ENCODE results near the gene CATSPERB.

Gene CATSPERB

DNA sequence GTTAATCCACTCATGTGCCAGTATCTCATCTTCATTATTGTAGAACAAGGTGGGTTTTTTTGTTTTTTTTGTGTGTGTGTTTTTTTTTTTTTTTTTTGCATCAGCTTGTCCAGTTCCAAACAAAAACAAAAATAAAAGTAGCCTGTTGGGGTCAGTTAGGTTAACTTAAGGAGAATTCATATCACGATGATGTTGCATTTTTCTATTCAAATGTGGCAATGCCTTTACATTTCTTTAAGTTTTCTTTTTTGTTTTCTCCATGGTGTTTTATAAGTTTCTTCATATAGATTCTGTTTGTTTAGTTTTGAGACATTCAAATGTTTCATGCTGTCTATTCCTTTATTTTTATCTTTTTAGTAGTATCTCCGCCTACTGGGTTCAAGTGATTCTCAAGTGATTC is 16.2 kb upstream of the CATSPERB start:
- no peak overlapping the region for H3K4me2 ChIP-seq (ENCODE audit: insufficient read depth, low read length)
- ATAC-seq (ENCODE audit: insufficient read depth, low read depth): no peak
- DNase-seq: no peak
- no peaks in the 10 kb centered on the region for H4K20me1 ChIP-seq (ENCODE audit: insufficient read depth, low read length)
- no peaks in the 10 kb centered on the region for H3K36me3 ChIP-seq (ENCODE audit: insufficient read depth, low read length)
- H3K4me1 ChIP-seq (ENCODE audit: insufficient read depth, low read length): no peaks in the 10 kb centered on the region
- TF ChIP-seq EZH2 (IDR thresholded peaks at IDR 0.05; ENCODE audit: borderline replicate concordance, low read depth, low read length, severe bottlenecking): no peak
- TF ChIP-seq, protein P1, sequence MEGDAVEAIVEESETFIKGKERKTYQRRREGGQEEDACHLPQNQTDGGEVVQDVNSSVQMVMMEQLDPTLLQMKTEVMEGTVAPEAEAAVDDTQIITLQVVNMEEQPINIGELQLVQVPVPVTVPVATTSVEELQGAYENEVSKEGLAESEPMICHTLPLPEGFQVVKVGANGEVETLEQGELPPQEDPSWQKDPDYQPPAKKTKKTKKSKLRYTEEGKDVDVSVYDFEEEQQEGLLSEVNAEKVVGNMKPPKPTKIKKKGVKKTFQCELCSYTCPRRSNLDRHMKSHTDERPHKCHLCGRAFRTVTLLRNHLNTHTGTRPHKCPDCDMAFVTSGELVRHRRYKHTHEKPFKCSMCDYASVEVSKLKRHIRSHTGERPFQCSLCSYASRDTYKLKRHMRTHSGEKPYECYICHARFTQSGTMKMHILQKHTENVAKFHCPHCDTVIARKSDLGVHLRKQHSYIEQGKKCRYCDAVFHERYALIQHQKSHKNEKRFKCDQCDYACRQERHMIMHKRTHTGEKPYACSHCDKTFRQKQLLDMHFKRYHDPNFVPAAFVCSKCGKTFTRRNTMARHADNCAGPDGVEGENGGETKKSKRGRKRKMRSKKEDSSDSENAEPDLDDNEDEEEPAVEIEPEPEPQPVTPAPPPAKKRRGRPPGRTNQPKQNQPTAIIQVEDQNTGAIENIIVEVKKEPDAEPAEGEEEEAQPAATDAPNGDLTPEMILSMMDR (IDR thresholded peaks at IDR 0.05; ENCODE audit: borderline replicate concordance, extremely low read depth, low read length, poor library complexity, severe bottlenecking): no peak
- no peak overlapping the region for H2AFZ ChIP-seq (ENCODE audit: low read depth, low read length)
- no peaks in the 10 kb centered on the region for H3K79me2 ChIP-seq (ENCODE audit: insufficient read depth, low read length)
- H3K9ac ChIP-seq (ENCODE audit: low read depth, low read length): no peak overlapping the region
- no peaks in the 10 kb centered on the region for H3K27me3 ChIP-seq (ENCODE audit: insufficient read depth, low read length, poor library complexity)
- H3K9me3 ChIP-seq (ENCODE audit: insufficient read depth, low read length, severe bottlenecking): no peaks in the 10 kb centered on the region
- H3K4me3 ChIP-seq (ENCODE audit: low read depth in 1 of 2, low read length in 2 of 2): no peak overlapping the region
- H3K27ac ChIP-seq (ENCODE audit: low read length): no peak overlapping the region

DNA sequence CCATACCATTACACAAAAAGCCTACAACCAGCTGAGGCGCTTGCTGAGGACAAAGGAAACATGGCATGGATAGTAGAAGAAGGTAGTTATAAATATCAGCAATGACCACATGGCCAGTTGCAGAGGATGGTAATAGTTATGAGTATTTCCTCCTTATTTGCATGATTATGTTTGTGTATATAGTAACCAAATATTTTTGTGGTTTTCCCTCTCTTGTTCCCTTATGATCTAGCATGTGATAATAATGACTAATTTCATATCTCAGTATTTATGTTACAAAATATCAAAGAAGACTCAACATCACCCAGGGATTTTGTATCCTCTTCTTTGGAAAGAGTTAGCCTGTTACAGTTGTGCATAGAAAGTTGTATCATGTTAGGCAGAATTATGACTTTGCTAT is 13.5 kb upstream of the CATSPERB start:
- Histone ChIP-seq H3K27me3 (ENCODE audit: insufficient read depth, low read length, poor library complexity) (no peaks in the 10 kb centered on the region), H3K4me1 (ENCODE audit: insufficient read depth, low read length) (no peaks in the 10 kb centered on the region), H3K4me3 (ENCODE audit: low read depth in 1 of 2, low read length in 2 of 2) (no peak overlapping the region), H3K79me2 (ENCODE audit: insufficient read depth, low read length) (no peaks in the 10 kb centered on the region), H4K20me1 (ENCODE audit: insufficient read depth, low read length) (no peaks in the 10 kb centered on the region), H3K4me2 (ENCODE audit: insufficient read depth, low read length) (no peak overlapping the region), H3K9ac (ENCODE audit: low read depth, low read length) (no peak overlapping the region), H3K27ac (ENCODE audit: low read length) (no peak overlapping the region), H3K9me3 (ENCODE audit: insufficient read depth, low read length, severe bottlenecking) (no peaks in the 10 kb centered on the region), H2AFZ (ENCODE audit: low read depth, low read length) (no peak overlapping the region), H3K36me3 (ENCODE audit: insufficient read depth, low read length) (no peaks in the 10 kb centered on the region)
- ATAC-seq (ENCODE audit: insufficient read depth, low read depth) (no peak), DNase-seq (no peak)
- TF ChIP-seq, protein P1 (IDR thresholded peaks at IDR 0.05; ENCODE audit: borderline replicate concordance, extremely low read depth, low read length, poor library complexity, severe bottlenecking): no peak
- no peak for TF ChIP-seq EZH2 (IDR thresholded peaks at IDR 0.05; ENCODE audit: borderline replicate concordance, low read depth, low read length, severe bottlenecking)

DNA sequence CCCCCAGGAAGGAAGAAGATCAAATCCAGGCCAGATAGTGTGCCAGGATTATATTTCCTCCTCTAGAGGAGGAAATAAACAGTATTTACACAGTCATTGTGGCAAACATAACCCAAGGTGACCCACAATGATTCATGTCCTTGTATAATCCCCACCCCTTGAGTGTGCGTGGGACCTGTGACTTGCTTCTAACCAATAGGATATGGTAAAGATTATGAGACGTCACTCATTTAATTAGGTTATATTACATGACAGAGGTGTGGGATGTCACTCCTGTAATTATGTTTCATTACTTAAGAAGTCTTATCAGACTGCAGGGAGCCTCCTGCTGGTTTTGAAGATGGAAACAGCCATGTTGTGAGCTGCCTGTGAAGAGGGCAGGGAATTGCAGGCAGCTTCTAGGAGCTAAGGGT is 12.2 kb upstream of the CATSPERB start:
- Histone ChIP-seq H4K20me1 (ENCODE audit: insufficient read depth, low read length) (no peaks in the 10 kb centered on the region), H3K9ac (ENCODE audit: low read depth, low read length) (no peak overlapping the region), H3K27ac (ENCODE audit: low read length) (no peak overlapping the region), H3K36me3 (ENCODE audit: insufficient read depth, low read length) (no peaks in the 10 kb centered on the region), H2AFZ (ENCODE audit: low read depth, low read length) (no peak overlapping the region), H3K27me3 (ENCODE audit: insufficient read depth, low read length, poor library complexity) (no peaks in the 10 kb centered on the region), H3K4me2 (ENCODE audit: insufficient read depth, low read length) (no peak overlapping the region), H3K4me3 (ENCODE audit: low read depth in 1 of 2, low read length in 2 of 2) (no peak overlapping the region), H3K79me2 (ENCODE audit: insufficient read depth, low read length) (no peaks in the 10 kb centered on the region), H3K4me1 (ENCODE audit: insufficient read depth, low read length) (no peaks in the 10 kb centered on the region), H3K9me3 (ENCODE audit: insufficient read depth, low read length, severe bottlenecking) (no peaks in the 10 kb centered on the region)
- ATAC-seq (ENCODE audit: insufficient read depth, low read depth): no peak
- no peak for DNase-seq
- no peak for TF ChIP-seq EZH2 (IDR thresholded peaks at IDR 0.05; ENCODE audit: borderline replicate concordance, low read depth, low read length, severe bottlenecking)
- TF ChIP-seq, protein P1 (IDR thresholded peaks at IDR 0.05; ENCODE audit: borderline replicate concordance, extremely low read depth, low read length, poor library complexity, severe bottlenecking): peak; percentile 5

DNA sequence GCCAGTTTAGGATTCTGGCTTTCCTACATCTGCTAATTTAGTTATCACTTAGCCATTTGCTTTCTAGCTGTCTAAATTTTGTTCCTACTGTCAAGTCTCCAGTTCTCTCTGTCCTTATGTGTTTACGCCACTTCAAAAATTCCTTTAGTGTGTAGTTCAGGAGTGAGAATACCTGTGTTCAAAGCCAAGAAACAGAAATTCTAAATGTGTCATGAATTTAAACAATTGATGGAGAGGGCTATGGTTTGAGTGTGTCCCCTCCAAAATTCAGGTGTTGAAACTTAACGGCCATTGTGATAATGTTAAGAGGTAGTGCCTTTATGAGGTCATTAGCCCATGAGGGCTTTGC is 11.4 kb upstream of the CATSPERB start:
- no peaks in the 10 kb centered on the region for H3K9me3 ChIP-seq (ENCODE audit: insufficient read depth, low read length, severe bottlenecking)
- H3K9ac ChIP-seq (ENCODE audit: low read depth, low read length): no peak overlapping the region
- no peak overlapping the region for H3K27ac ChIP-seq (ENCODE audit: low read length)
- TF ChIP-seq, protein P1 (IDR thresholded peaks at IDR 0.05; ENCODE audit: borderline replicate concordance, extremely low read depth, low read length, poor library complexity, severe bottlenecking): no peak
- TF ChIP-seq EZH2 (IDR thresholded peaks at IDR 0.05; ENCODE audit: borderline replicate concordance, low read depth, low read length, severe bottlenecking): no peak
- no peaks in the 10 kb centered on the region for H3K27me3 ChIP-seq (ENCODE audit: insufficient read depth, low read length, poor library complexity)
- ATAC-seq (ENCODE audit: insufficient read depth, low read depth) (no peak), DNase-seq (no peak)
- H3K4me1 ChIP-seq (ENCODE audit: insufficient read depth, low read length): no peaks in the 10 kb centered on the region
- H3K4me2 ChIP-seq (ENCODE audit: insufficient read depth, low read length): no peak overlapping the region
- H3K79me2 ChIP-seq (ENCODE audit: insufficient read depth, low read length): no peaks in the 10 kb centered on the region
- H3K4me3 ChIP-seq (ENCODE audit: low read depth in 1 of 2, low read length in 2 of 2): no peak overlapping the region
- no peaks in the 10 kb centered on the region for H3K36me3 ChIP-seq (ENCODE audit: insufficient read depth, low read length)
- H4K20me1 ChIP-seq (ENCODE audit: insufficient read depth, low read length): no peaks in the 10 kb centered on the region
- H2AFZ ChIP-seq (ENCODE audit: low read depth, low read length): no peak overlapping the region; the same call in 1 of the 2 replicates
